SH-SY5Y (cell line): ENCODE results near the gene GLTPD2.

Experiments
- GATA2 ChIP-seq: IDR thresholded peaks from 2 replicates; pipeline ENCODE4 v1.6.1; 2011; ENCODE audit warnings: mild to moderate bottlenecking, low read depth, low read length
- GATA3 ChIP-seq: IDR thresholded peaks from 2 replicates; pipeline ENCODE4 v1.6.1; 2011; ENCODE audit warnings: low read depth, mild to moderate bottlenecking, low read length, moderate library complexity

GRCh38 chr17:4839221-4839620 lies 50.5 kb downstream of the GLTPD2 start:
- no peak for TF ChIP-seq GATA3
- no peak for TF ChIP-seq GATA2
